Umbilical cord (tissue), 2 donors: ENCODE results near the gene HOXB3. TPM values are rescaled to one million over a fixed set of nuclear protein-coding genes. Genes with fewer than 3 reads are reported as not detected.
A peak's percentile ranks its signal among the peaks of the same experiment; 100 is the strongest.

Experiments
- DNase-seq: peaks from one replicate; pipeline ENCODE4 v3.0.0-alpha.2; 2015; ENCODE audit warnings: low spot score
- total RNA-seq: library from RNA; depleted of rRNA; stranded (reverse); fragments of >200 nt; gene quantifications from one replicate; pipeline ENCODE4 v1.2.3, GENCODE V29; 2014; ENCODE audit warnings: low replicate concordance; ENCODE audit not compliant: insufficient read depth

The HOXB3 gene
- total RNA-seq, 1 donor from 2014 or later = 18.3 TPM

GRCh38 chr17:48571024-48571818 is 18.8 kb downstream of the HOXB3 start:
- DNase-seq = peak; percentile 49

- DNase-seq = no peak
Observed at GRCh38 chr17:48570325-48571023, 19.6 kb downstream of the HOXB3 start.

GRCh38 chr17:48569674-48570324 is 20.2 kb downstream of the HOXB3 start:
- no peak for DNase-seq

DNA sequence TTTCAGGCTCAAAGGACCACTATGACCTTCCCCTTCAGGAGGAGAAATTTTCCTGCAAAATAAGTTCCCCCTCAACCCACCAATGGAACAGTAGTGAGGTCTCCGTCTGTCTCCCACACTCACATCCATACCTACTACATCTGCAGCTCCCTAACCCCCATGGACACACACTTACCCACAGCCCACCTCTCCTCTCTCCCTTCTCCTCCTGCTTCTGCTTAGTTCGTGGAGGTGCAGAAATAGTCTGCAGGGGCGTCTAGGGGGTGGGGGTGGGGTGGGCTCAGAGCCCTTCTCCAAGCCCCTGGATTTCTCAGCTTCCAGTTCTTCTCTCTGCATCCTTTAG is 20.8 kb downstream of the HOXB3 start:
- DNase-seq = no peak

- peak; percentile 55 for DNase-seq
Observed at GRCh38 chr17:48568499-48569239, 21.4 kb downstream of the HOXB3 start.

DNA sequence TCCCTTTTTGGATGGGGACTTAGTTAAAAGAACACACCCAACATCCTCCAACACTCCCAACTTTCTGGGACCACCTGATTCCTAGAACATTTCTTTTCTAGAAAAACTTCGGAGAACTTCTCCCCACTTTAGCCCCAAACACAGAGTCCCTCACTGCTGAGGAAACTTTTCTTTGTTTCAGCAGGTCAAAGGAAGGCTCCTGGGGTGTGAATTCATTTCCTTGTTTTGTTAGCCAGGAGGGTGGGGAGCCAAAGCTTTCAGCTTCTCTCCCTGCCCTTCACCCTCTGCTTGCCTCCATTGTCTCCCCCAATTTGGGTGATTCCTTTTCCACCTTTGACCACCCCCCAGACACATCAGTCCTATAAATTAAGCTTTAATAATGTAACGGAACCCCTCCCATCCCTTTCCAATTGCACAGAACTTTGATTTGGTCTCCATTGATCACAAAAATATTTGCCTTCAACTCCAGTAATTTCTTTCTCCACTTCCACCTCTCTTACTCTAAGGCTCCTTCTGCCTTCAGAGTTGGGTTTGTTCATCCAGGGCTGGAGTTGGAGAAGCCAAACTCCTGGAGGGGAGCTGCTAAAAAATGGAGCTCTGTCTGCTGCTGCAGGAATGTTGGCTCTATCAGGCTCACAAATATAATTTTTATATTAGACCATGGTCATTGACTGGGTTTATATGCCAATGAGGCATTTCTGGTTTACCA is 22.2 kb downstream of the HOXB3 start:
- no peak for DNase-seq

GRCh38 chr17:48567209-48567608 is 22.8 kb downstream of the HOXB3 start:
- no peak for DNase-seq

GRCh38 chr17:48566717-48567116 is 23.3 kb downstream of the HOXB3 start:
- no peak for DNase-seq

DNA sequence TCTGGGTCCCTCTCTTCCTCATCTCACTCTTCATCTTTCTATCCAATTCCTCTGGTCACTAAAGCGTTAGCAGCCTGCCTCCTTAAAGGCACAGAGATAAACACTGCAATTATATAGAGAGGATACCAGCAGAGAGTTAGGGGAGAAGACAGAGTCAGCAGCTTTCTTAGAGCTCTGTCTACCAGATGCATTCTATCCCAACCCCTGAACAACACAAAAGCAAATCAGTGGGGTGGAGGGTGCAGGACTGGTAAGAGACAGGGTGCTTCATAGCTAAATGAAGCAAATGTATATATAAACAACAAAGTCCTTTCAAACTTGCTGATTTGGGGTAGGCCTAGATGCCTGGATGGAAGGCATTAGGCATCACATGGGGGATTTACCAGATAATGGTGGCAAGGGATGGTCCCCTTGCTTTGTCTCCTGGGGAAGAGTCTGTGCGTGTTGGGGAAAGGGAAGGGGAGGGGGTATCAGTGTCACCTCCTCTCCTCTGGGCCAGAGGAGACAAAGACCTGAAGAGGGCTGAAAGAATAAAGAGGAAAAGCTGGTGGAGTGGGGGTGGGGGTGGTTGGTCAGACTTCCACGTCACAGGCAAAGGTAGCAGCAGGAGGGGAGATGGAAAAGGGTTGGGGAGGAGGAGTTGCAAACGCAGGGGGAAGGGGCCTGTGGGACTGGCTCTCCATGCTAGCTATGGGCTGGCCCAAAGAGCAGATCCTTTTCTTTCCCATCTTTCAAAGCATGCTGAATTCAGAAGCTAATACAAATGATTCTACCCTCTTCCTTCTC is 23.9 kb downstream of the HOXB3 start:
- DNase-seq = no peak

- DNase-seq = no peak
Observed at GRCh38 chr17:48565022-48565554, 25.0 kb downstream of the HOXB3 start.

GRCh38 chr17:48564188-48565021 is 25.6 kb downstream of the HOXB3 start:
- DNase-seq = no peak

DNA sequence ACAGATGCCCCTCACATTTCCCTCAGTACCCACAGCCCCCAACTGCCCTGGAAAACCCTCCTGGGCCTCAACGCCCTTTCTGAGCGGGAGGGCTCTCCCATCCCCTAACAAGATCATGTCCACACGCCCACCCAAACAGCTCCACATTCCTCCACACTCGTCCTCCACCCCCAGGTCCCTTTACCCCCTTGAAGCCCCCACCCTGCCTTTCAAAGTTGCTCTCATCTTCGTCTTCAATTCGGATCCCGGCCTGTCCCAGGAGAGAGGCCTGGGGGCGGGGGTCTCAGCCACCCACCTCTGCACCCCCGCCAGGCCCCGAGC is 26.2 kb downstream of the HOXB3 start:
- DNase-seq = no peak

DNA sequence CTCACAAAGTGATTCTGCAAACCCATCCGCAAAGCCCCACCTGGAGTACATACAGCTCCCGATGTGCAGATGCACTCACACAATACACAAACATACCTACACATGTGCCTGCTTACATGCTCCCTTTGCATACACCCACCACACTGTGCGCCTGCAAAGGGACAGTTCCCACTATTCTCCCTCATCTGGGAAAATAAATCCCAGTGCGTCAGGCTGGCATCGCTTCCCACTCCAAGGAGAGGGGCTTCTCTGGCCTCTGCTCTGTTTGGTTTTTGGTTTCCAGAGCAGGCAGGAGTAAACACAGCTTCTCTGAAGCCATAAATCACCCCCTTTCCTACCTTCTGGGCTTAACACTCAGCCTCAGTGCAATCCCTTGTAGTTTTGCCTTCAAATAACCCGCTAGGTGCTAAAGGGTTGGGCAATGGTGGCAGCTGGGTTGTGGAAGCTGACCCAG is 26.6 kb downstream of the HOXB3 start:
- DNase-seq = no peak

- no peak for DNase-seq
Observed at GRCh38 chr17:48562934-48563333, 27.1 kb downstream of the HOXB3 start.

- no peak for DNase-seq
Observed at GRCh38 chr17:48561884-48562810, 27.9 kb downstream of the HOXB3 start.

DNA sequence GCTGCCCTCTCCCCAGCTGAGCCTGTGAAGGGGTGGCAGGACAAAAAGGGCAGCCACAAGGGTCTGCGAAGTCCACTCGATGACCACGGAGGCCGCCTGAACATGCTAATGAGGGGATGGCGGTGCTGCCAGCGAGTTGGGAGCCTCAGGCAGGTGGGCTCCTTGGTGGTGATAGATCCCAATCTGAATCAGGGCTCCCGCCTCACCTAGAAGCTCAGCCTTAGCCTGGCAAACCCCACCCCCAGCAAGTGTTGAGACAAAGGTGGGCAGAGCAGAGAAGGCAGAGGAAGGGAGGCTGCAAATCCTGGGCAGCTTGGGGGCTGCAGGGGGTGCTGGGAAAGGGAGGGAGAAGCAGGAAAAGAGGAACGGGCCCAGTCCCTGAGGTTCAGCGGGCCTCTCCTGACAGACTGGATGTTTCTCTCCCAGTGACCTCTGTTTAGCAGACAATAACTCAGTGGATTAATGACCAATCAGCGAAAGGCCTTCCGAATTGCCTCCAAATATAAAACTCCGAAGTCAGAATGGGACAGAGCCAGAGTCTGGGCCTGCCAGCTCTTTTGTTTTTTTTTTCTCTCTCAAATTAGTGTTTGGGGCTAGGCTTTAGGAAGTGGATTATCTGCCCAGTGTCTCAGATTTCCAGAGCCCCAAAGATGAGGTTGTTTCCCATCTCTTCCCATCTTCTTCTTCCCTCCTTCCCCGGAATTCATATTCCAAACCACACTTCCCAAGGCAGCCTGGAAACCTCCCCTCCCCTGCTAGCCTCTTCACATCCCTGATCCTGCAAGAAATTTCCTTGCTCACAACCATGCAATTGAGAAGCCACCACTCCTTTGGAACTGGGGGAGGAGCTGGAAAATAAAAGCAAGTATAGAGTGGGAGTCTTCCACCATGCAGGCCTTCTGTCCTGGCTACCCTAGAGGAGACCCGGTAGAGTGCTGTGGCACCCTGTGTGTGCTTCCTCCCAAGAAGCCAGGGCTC is 29.9 kb downstream of the HOXB3 start:
- DNase-seq = no peak
